GM12878 (cell line): ENCODE data around the gene PIP4K2A. TPM values are rescaled to one million over a fixed set of nuclear protein-coding genes. Genes with fewer than 3 reads are reported as not detected.
A peak's percentile ranks its signal among the peaks of the same experiment; 100 is the strongest.

ENCODE experiments used
- ATAC-seq: fragments of 200-7000 bp; cut with Tn5 transposase; 3 replicates; pipeline ENCODE4 v1.9.1; 2020; ENCODE audit warnings: mild to moderate bottlenecking, moderate library complexity
- BruUV-seq: library from RNA; stranded (reverse); fragments of 400-500 nt; replicated peaks from 2 replicates; lab custom pipeline; 2021; lab: Mats Ljungman, UMichigan
- CTCF ChIA-PET: fragments of 300-600 bp; sonication (Branson Sonifier 250); formaldehyde crosslinking; extraction: SDS; loops from one replicate; lab custom pipeline; 2021; ENCODE audit warnings: inconsistent platforms; lab: Yijun Ruan, JAX
- POLR2A ChIA-PET: fragments of 350-600 bp; formaldehyde crosslinking; extraction: SDS; loops from one replicate; lab custom pipeline; 2021; ENCODE audit warnings: inconsistent platforms; lab: Charles Lee
- RAD21 ChIA-PET: fragments of 300-600 bp; sonication (Branson Sonifier 250); formaldehyde crosslinking; loops from one replicate; lab custom pipeline; 2023; ENCODE audit warnings: antibody characterized with exemption; ENCODE audit not compliant: unreplicated experiment; lab: Charles Lee
- SMC1A ChIA-PET: fragments of 300-600 bp; sonication (Branson Sonifier 250); formaldehyde crosslinking; loops from one replicate; lab custom pipeline; 2023; ENCODE audit not compliant: unreplicated experiment, uncharacterized antibody; lab: Charles Lee
- DNase-seq: peaks from one replicate; pipeline ENCODE4 v3.0.0-alpha.2; 2011; ENCODE audit warnings: low read depth, low spot score
- FAIRE-seq: peaks from 3 replicates; lab custom pipeline; 2011; peaks lifted over from hg19 to GRCh38; lab: Jason Lieb, UNC
- H2AFZ ChIP-seq: 2 replicates; pipeline ENCODE4 v1.6.0; 2011; ENCODE audit warnings: low read depth, low read length, control low read depth; ENCODE audit not compliant: control insufficient read depth
- H3K27ac ChIP-seq: 2 replicates; pipeline ENCODE4 v1.5.1; 2011; ENCODE audit warnings: control low read depth; ENCODE audit not compliant: control insufficient read depth, insufficient read depth
- H3K27me3 ChIP-seq, 2 experiments: replicated peaks in 1 of 2; 2 replicates each; pipeline versions ENCODE4 v1.6.0 to v1.6.1; 2011; ENCODE audit warnings: low read length in 1 of 2; ENCODE audit not compliant: control insufficient read depth in 2 of 2, insufficient read depth in 2 of 2
- H3K36me3 ChIP-seq, 2 experiments: 2 replicates each; pipeline ENCODE4 v1.5.1; 2011; ENCODE audit warnings: low read length in 1 of 2; ENCODE audit not compliant: control insufficient read depth in 2 of 2, insufficient read depth in 2 of 2
- H3K4me1 ChIP-seq: 2 replicates; pipeline ENCODE4 v1.6.1; 2011; ENCODE audit warnings: mild to moderate bottlenecking, low read length, moderate library complexity, mixed read lengths; ENCODE audit not compliant: control insufficient read depth, insufficient read depth
- H3K4me2 ChIP-seq: 2 replicates; pipeline ENCODE4 v1.6.0; 2011; ENCODE audit warnings: control low read depth; ENCODE audit not compliant: control insufficient read depth, insufficient read depth
- H3K4me3 ChIP-seq: fragments of 200-600 bp; sonication (generic); 2 replicates; pipeline ENCODE4 v1.5.1; 2016
- H3K79me2 ChIP-seq: 2 replicates; pipeline ENCODE4 v1.6.0; 2011; ENCODE audit warnings: low read length; ENCODE audit not compliant: control insufficient read depth, insufficient read depth
- H3K9ac ChIP-seq: 2 replicates; pipeline ENCODE4 v1.8.0; 2011; ENCODE audit warnings: low read length, control low read depth, mixed read lengths; ENCODE audit not compliant: control insufficient read depth, insufficient read depth
- H3K9me3 ChIP-seq: replicated peaks from 3 replicates; pipeline ENCODE4 v1.5.1; 2011; ENCODE audit warnings: mild to moderate bottlenecking, low read length; ENCODE audit not compliant: control insufficient read depth, insufficient read depth
- H4K20me1 ChIP-seq: 2 replicates; pipeline ENCODE4 v1.6.0; 2011; ENCODE audit not compliant: control insufficient read depth, insufficient read depth
- BRCA1 ChIP-seq: IDR thresholded peaks from 2 replicates; pipeline ENCODE4 v1.6.1; 2011; ENCODE audit warnings: low read depth, low read length, improper control_type of control experiment
- CREB1 ChIP-seq: IDR thresholded peaks from 2 replicates; pipeline ENCODE4 v1.6.1; 2012; ENCODE audit warnings: low read depth, mild to moderate bottlenecking, inconsistent platforms
- ELK1 ChIP-seq: IDR thresholded peaks from 2 replicates; pipeline ENCODE4 v1.6.1; 2012; ENCODE audit warnings: low read depth, low read length, improper control_type of control experiment
- EP300 ChIP-seq, 2 experiments: fragments of 150-350 bp in 1 of 2; IDR thresholded peaks; 2 replicates each; pipeline ENCODE4 v1.6.1; 2011 to 2012; ENCODE audit warnings: low read depth in 2 of 2, low read length in 2 of 2, borderline replicate concordance in 1 of 2, improper control_type of control experiment in 1 of 2, inconsistent platforms in 1 of 2; ENCODE audit not compliant: control insufficient read depth in 1 of 2
- JUNB ChIP-seq: IDR thresholded peaks from 2 replicates; pipeline ENCODE4 v1.6.1; 2016; ENCODE audit warnings: antibody characterized with exemption, mild to moderate bottlenecking
- POLR2A ChIP-seq: IDR thresholded peaks from 2 replicates; pipeline ENCODE4 v1.6.1; 2011; ENCODE audit warnings: low read depth, mild to moderate bottlenecking, low read length
- SP1 ChIP-seq: IDR thresholded peaks from one replicate; pipeline ENCODE4 v1.6.1; 2011; ENCODE audit warnings: low read depth, low read length
- STAT1 ChIP-seq: fragments of 450-650 bp; conservative IDR thresholded peaks from 2 replicates; pipeline ENCODE4 v1.6.1; 2014; ENCODE audit warnings: antibody characterized with exemption, mild to moderate bottlenecking
- ZNF24 ChIP-seq: fragments of 450-650 bp; IDR thresholded peaks from 2 replicates; pipeline ENCODE4 v1.6.1; 2017; ENCODE audit warnings: antibody characterized with exemption, mild to moderate bottlenecking
- ZNF274 ChIP-seq: IDR thresholded peaks from one replicate; pipeline ENCODE4 v1.8.0; 2011; ENCODE audit not compliant: insufficient read length, insufficient read depth
- WGBS: methylation state at CpG from one replicate; pipeline ENCODE4 v1.1.6; 2016; ENCODE audit warnings: low lambda C conversion rate; ENCODE audit not compliant: insufficient replicate concordance, insufficient coverage; ENCODE audit errors: missing lambda C conversion rate; 5-methylcytosine and 5-hydroxymethylcytosine counted together
- in situ Hi-C: fragments of 300-500 bp; cut with MboI; formaldehyde crosslinking; loops from 9 replicates; pipeline ENCODE4 v1.14.3; 2018; ENCODE audit warnings: mixed read lengths
- intact Hi-C: fragments of 100-400 bp; cut with micrococcal nuclease; formaldehyde crosslinking; loops from one replicate; pipeline ENCODE4 v1.14.2; 2022; ENCODE audit not compliant: unreplicated experiment
- polyA plus RNA-seq, 11 experiments: library from polyadenylated mRNA; depleted of rRNA in 4 of 11; unstranded in 6 of 11; stranded (reverse) in 5 of 11; fragments of >200 nt; fragmentation: Nextera tagmentation in 4 of 11; fragmentation: Illumina TruSeq in 1 of 11; extraction: Ambion mirVana in 4 of 11; extraction: Trizol in 1 of 11; gene quantifications; 1 replicate in 1 of 11; 2 replicates in 10 of 11; pipeline versions ENCODE4 v1.2.1 to v1.2.3, GENCODE V29; 2011 to 2016; ENCODE audit warnings: inconsistent platforms in 2 of 11, missing spikeins in 2 of 11, low read depth in 1 of 11
- total RNA-seq, 4 experiments: library from RNA; depleted of rRNA in 3 of 4; stranded (reverse); fragments of >200 nt in 3 of 4; fragmentation: Illumina TruSeq in 1 of 4; extraction: Trizol in 1 of 4; gene quantifications; 2 replicates each; pipeline versions ENCODE4 v1.2.1 to v1.2.3, GENCODE V29; 2013 to 2021
- TF ChIP-seq, protein P1 (sequence below): fragments of 450-650 bp; IDR thresholded peaks from 2 replicates; pipeline ENCODE4 v1.6.1; 2018; ENCODE audit warnings: mild to moderate bottlenecking, low read depth, moderate library complexity; ENCODE audit not compliant: partially characterized antibody

The PIP4K2A gene
- total and polyA plus RNA-seq, 10 of the 15 experiments (the other 5 are each of a cell fraction or from before 2014, with no cell fraction given): 54.3 to 139 (median 84.4) TPM

- FAIRE-seq (no peak), ATAC-seq (no peak; the same call in 1 of the 3 replicates), DNase-seq (no peak)
- H3K27ac ChIP-seq: no peak overlapping the region
- no peaks in the 10 kb centered on the region for H4K20me1 ChIP-seq
- in situ Hi-C loops (no loop called here), intact Hi-C loops (no loop called here)
- RAD21 ChIA-PET: no interaction called here
- no peaks in the 10 kb centered on the region for H3K27me3 ChIP-seq
- POLR2A ChIA-PET: no interaction called here
- no peak overlapping the region for H3K9ac ChIP-seq
- no peak overlapping the region for H3K4me2 ChIP-seq
- CTCF ChIA-PET: no interaction called here
- no peak overlapping the region for H2AFZ ChIP-seq
- 0 out of 2 replicates have a peak, but pooled peaks have one; percentile 9 for TF ChIP-seq POLR2A
- no peak for TF ChIP-seq ELK1
- TF ChIP-seq CREB1: no peak
- TF ChIP-seq ZNF24: no peak
- TF ChIP-seq SP1: no peak
- no peak for TF ChIP-seq BRCA1
- no peak overlapping the region for H3K4me3 ChIP-seq
- H3K4me1 ChIP-seq: no peaks in the 10 kb centered on the region
- 76% methylated on average over 12 of the region's 12 CpGs for WGBS
- H3K9me3 ChIP-seq: no peaks in the 10 kb centered on the region
- no peaks in the 10 kb centered on the region for H3K79me2 ChIP-seq
- peaks cover 24 to 33% of the 10 kb centered on the region in 2 experiments for H3K36me3 ChIP-seq
- SMC1A ChIA-PET: no interaction called here
- BruUV-seq: no TSS peak
These were observed 169.9 kb downstream of the PIP4K2A start for GRCh38 chr10:22544325-22545068.

GRCh38 chr10:22542773-22543172, 171.6 kb downstream of the PIP4K2A start:
- ChIA-PET POLR2A (no interaction called here), CTCF (no interaction called here), SMC1A (no interaction called here), RAD21 (no interaction called here)
- in situ Hi-C loops: no loop called here
- H3K27me3 ChIP-seq: no peaks in the 10 kb centered on the region
- no TSS peak for BruUV-seq
- H2AFZ ChIP-seq: no peak overlapping the region
- DNase-seq (no peak), ATAC-seq (no peak), FAIRE-seq (no peak)
- no peak overlapping the region for H3K9ac ChIP-seq
- no peaks in the 10 kb centered on the region for H3K4me1 ChIP-seq
- H3K79me2 ChIP-seq: no peaks in the 10 kb centered on the region
- no peaks in the 10 kb centered on the region for H4K20me1 ChIP-seq
- peaks cover 25 to 35% of the 10 kb centered on the region in 2 experiments for H3K36me3 ChIP-seq
- H3K27ac ChIP-seq: no peak overlapping the region
- H3K9me3 ChIP-seq: no peaks in the 10 kb centered on the region
- H3K4me3 ChIP-seq: no peak overlapping the region
- WGBS: 73% methylated on average over 7 of the region's 7 CpGs
- intact Hi-C loops: no loop called here
- no peak overlapping the region for H3K4me2 ChIP-seq
- TF ChIP-seq ZNF274: no peak
- TF ChIP-seq STAT1: no peak
- TF ChIP-seq, protein P1, sequence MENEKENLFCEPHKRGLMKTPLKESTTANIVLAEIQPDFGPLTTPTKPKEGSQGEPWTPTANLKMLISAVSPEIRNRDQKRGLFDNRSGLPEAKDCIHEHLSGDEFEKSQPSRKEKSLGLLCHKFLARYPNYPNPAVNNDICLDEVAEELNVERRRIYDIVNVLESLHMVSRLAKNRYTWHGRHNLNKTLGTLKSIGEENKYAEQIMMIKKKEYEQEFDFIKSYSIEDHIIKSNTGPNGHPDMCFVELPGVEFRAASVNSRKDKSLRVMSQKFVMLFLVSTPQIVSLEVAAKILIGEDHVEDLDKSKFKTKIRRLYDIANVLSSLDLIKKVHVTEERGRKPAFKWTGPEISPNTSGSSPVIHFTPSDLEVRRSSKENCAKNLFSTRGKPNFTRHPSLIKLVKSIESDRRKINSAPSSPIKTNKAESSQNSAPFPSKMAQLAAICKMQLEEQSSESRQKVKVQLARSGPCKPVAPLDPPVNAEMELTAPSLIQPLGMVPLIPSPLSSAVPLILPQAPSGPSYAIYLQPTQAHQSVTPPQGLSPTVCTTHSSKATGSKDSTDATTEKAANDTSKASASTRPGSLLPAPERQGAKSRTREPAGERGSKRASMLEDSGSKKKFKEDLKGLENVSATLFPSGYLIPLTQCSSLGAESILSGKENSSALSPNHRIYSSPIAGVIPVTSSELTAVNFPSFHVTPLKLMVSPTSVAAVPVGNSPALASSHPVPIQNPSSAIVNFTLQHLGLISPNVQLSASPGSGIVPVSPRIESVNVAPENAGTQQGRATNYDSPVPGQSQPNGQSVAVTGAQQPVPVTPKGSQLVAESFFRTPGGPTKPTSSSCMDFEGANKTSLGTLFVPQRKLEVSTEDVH: no peak
- TF ChIP-seq JUNB: no peak
- TF ChIP-seq EP300 (IDR thresholded peaks at IDR 0.05; ENCODE audit: borderline replicate concordance in 1 of 2, control insufficient read depth in 1 of 2, low read depth in 2 of 2, low read length in 2 of 2): no peak
